ENCODE results near the gene MAP4. TPM values are rescaled to one million over a fixed set of nuclear protein-coding genes. Genes with fewer than 3 reads are reported as not detected.

Gene MAP4
- total RNA-seq, 4 donors from 2014 or later = 239 to 338 (median 284) TPM

DNA sequence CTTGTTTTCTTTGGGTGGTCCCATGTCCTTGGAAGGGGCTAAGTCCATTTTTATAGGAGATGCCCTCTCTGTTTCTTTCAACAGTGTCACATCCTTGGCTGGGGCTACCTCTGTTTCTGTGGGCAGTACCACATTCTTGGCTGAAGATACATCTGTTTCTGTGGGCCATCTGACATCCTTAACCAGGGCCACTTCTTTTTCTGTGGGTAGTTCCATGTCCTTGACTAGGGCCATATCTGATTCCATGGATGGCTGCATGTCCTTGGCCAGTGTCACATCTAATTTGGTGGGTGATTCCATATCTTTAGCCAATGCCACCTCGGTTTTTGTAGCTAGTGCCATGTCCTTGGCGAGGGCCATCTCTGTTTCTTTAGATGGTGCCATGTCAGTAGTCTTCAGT is 99.5 kb downstream of the MAP4 start:
- intact Hi-C loops (cut with DNase I) = no loop called here
- WGBS = 94% methylated on average over 2 of the region's 2 CpGs
- H3K27ac ChIP-seq (replicated peaks in 1 of 4) = no peak overlapping the region

DNA sequence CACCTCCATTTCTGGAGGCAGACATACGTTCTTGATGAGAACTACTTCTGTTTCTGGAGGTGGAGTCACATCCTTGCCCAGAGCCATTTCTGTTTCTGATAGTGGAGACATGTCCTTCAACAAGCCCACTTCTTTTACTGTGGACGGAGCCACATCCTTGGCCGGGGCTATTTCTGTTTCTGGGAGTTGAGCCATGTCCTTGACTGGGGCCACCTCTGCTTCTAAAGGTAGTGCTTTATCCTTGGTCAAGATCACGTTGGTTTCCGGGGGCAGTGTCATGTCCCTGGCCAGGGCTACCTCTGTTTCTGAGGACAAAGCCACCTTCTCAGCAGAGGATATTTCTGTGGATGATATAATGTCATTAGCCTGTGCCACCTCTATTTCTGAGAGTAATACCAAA is 100.0 kb downstream of the MAP4 start:
- intact Hi-C loops (cut with DNase I) = no loop called here
- WGBS = 94% methylated on average over 5 of the region's 5 CpGs
- Histone ChIP-seq H3K27ac (replicated peaks in 1 of 4) (no peak overlapping the region), H3K4me1 (no peaks in the 10 kb centered on the region), H3K27me3 (no peaks in the 10 kb centered on the region), H3K9me3 (no peaks in the 10 kb centered on the region), H3K36me3 (peaks cover 41 to 100% (median 79%) of the 10 kb centered on the region in 4 donors), H3K4me3 (no peak overlapping the region)
- no peak for DNase-seq (ENCODE audit: extremely low spot score)
- TF ChIP-seq EP300 (IDR thresholded peaks at IDR 0.05) (no peak), POLR2AphosphoS5 (IDR thresholded peaks at IDR 0.05) (no peak), POLR2A (IDR thresholded peaks at IDR 0.05; ENCODE audit: low read depth) (no peak)
- TF ChIP-seq, protein P1, sequence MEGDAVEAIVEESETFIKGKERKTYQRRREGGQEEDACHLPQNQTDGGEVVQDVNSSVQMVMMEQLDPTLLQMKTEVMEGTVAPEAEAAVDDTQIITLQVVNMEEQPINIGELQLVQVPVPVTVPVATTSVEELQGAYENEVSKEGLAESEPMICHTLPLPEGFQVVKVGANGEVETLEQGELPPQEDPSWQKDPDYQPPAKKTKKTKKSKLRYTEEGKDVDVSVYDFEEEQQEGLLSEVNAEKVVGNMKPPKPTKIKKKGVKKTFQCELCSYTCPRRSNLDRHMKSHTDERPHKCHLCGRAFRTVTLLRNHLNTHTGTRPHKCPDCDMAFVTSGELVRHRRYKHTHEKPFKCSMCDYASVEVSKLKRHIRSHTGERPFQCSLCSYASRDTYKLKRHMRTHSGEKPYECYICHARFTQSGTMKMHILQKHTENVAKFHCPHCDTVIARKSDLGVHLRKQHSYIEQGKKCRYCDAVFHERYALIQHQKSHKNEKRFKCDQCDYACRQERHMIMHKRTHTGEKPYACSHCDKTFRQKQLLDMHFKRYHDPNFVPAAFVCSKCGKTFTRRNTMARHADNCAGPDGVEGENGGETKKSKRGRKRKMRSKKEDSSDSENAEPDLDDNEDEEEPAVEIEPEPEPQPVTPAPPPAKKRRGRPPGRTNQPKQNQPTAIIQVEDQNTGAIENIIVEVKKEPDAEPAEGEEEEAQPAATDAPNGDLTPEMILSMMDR (IDR thresholded peaks at IDR 0.05) = no peak

More for the DNA sequence above, 99.5 kb downstream of the MAP4 start:
- no peaks in the 10 kb centered on the region for H3K27me3 ChIP-seq
- no peaks in the 10 kb centered on the region for H3K4me1 ChIP-seq
- H3K4me3 ChIP-seq = no peak overlapping the region
- DNase-seq (ENCODE audit: extremely low spot score) = no peak
- TF ChIP-seq POLR2AphosphoS5 (IDR thresholded peaks at IDR 0.05) (no peak), POLR2A (IDR thresholded peaks at IDR 0.05; ENCODE audit: low read depth) (no peak), EP300 (IDR thresholded peaks at IDR 0.05) (no peak)
- TF ChIP-seq, protein P1 (IDR thresholded peaks at IDR 0.05) = no peak
- H3K9me3 ChIP-seq = no peaks in the 10 kb centered on the region
- H3K36me3 ChIP-seq = peaks cover 36 to 100% (median 78%) of the 10 kb centered on the region in 4 donors

DNA sequence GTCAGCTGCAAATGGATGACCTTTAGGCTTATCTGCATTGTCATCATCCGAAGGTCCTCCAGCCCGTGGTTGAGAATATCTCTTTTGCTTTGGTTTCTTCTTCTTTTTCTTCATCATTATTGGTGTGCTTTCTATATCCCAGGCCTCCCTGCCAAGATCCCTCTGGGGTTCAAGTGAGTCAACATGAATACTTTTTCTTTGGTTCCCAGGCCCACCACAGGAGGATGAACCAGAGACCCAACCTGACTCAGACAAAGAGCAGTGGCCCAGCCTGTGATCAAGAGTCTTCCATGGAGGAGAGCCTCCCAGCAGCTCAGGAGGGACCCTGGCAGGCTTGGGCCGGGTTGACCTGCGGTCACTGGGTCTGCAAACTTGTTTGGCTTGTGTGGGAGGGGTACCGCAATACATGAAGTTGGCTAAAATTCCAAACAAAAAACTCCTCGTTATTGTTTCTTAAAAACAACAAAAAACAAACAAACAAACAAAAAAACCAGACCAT is 104.2 kb downstream of the MAP4 start:
- Histone ChIP-seq H3K27me3 (no peaks in the 10 kb centered on the region), H3K36me3 (peaks cover 36 to 96% (median 66%) of the 10 kb centered on the region in 4 donors), H3K9me3 (no peaks in the 10 kb centered on the region), H3K27ac (replicated peaks in 1 of 4) (no peak overlapping the region), H3K4me3 (no peak overlapping the region), H3K4me1 (peaks cover 0 to 4% (median 0%) of the 10 kb centered on the region in 4 donors)
- WGBS = 91% methylated on average over 6 of the region's 6 CpGs
- intact Hi-C loops (cut with DNase I) = no loop called here
- DNase-seq (ENCODE audit: extremely low spot score) = no peak
- no peak for TF ChIP-seq POLR2AphosphoS5 (IDR thresholded peaks at IDR 0.05)
- TF ChIP-seq, protein P1 (IDR thresholded peaks at IDR 0.05) = no peak

DNA sequence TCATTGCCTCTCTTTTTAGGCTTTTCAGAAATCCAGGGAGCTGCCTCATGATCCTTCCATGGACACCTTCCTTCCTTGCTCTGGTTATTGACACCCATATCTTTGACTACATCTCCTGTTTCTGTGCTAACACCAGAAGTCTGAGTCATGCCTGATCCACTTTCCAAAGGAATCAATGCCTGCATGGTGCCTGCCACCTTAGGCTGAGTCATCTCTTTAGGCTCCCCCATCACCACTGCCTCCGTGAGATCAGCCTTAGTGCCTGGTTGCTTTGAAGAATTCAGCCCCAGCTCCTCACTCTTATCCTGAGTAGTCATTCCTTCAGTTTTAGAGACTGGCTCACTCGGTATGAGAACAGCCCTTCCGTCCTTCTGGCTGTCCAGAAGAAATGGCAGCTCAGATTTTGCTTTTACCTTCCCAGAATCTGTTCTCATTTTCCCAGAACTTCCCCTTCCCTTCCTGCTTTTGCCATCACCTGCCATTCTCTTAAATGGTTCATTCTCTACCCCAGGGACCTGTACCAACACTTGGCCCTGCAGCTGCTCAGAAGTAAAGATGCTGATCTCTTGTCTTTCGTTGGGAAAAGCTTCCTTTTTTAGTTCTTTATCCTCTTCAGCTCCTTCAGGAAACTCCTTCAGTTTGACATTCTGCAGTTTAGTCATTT is 105.3 kb downstream of the MAP4 start:
- H3K36me3 ChIP-seq = peaks cover 25 to 95% (median 60%) of the 10 kb centered on the region in 4 donors

More for the DNA sequence above, 105.3 kb downstream of the MAP4 start:
- H3K4me3 ChIP-seq = no peak overlapping the region
- peaks cover 0 to 4% (median 0%) of the 10 kb centered on the region in 4 donors for H3K4me1 ChIP-seq
- no peaks in the 10 kb centered on the region for H3K9me3 ChIP-seq
- no peaks in the 10 kb centered on the region for H3K27me3 ChIP-seq
- TF ChIP-seq, protein P1 (IDR thresholded peaks at IDR 0.05) = no peak
- TF ChIP-seq POLR2A (IDR thresholded peaks at IDR 0.05; ENCODE audit: low read depth) (no peak), EP300 (IDR thresholded peaks at IDR 0.05) (no peak)
- WGBS = 87% methylated on average over 4 of the region's 4 CpGs
- intact Hi-C loops (cut with DNase I) = no loop called here
- no peak for DNase-seq (ENCODE audit: extremely low spot score)
- H3K27ac ChIP-seq (replicated peaks in 1 of 4) = no peak overlapping the region

Measured in esophagus muscularis mucosa (tissue), 4 donors.